PC-3 (cell line): ENCODE results near the gene PTPRN2.

Source experiments
- EZH2 ChIP-seq: fragments of 300-600 bp; sonication (generic); IDR thresholded peaks from one replicate; pipeline ENCODE4 v1.6.1; 2017; ENCODE audit warnings: antibody characterized with exemption, mild to moderate bottlenecking, low read length; ENCODE audit not compliant: unreplicated experiment
- EZH2phosphoT487 ChIP-seq: fragments of 300-600 bp; sonication (generic); IDR thresholded peaks from 2 replicates; pipeline ENCODE4 v1.6.1; 2018; ENCODE audit warnings: mild to moderate bottlenecking, antibody characterized with exemption, low read length, borderline replicate concordance
- TF ChIP-seq, protein P1 (sequence below): fragments of 300-600 bp; sonication (generic); conservative IDR thresholded peaks from 2 replicates; pipeline ENCODE4 v1.5.1; 2017; ENCODE audit warnings: antibody characterized with exemption, low read depth, mild to moderate bottlenecking, low read length

DNA sequence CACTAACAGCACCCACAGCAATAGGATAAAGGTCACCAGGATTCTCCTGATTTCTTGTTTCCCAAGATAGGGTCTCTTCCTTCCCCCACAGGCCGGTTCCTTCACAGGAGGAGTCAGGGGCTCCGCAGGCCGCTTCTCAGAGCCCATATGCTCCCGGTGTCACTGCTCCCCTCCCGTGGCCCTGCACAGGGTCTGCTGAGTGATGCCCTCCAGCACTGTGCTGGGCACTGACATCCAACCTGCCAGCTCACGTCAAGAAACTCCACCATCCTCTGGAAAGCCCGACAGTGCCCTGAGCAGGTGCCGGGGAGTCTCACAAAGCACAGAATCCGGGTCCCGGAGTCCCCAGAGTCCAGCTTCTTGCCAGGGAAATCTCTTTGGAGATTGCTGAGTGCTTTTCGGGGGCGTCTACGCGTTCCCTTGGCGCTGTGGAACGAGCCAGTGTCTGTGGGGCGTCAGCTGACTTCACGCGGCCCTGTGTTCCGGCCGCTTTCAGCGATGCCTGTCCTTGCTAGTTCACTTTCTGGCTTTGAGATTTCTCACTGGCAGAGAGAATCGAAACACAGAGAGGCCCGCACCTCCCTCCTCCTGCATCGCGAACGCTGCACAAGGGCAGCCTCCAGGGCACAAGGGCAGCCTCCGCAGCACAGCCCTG lies 683.3 kb downstream of the PTPRN2 start:
- TF ChIP-seq, protein P1, sequence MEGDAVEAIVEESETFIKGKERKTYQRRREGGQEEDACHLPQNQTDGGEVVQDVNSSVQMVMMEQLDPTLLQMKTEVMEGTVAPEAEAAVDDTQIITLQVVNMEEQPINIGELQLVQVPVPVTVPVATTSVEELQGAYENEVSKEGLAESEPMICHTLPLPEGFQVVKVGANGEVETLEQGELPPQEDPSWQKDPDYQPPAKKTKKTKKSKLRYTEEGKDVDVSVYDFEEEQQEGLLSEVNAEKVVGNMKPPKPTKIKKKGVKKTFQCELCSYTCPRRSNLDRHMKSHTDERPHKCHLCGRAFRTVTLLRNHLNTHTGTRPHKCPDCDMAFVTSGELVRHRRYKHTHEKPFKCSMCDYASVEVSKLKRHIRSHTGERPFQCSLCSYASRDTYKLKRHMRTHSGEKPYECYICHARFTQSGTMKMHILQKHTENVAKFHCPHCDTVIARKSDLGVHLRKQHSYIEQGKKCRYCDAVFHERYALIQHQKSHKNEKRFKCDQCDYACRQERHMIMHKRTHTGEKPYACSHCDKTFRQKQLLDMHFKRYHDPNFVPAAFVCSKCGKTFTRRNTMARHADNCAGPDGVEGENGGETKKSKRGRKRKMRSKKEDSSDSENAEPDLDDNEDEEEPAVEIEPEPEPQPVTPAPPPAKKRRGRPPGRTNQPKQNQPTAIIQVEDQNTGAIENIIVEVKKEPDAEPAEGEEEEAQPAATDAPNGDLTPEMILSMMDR: no peak
- TF ChIP-seq EZH2: no peak
- no peak for TF ChIP-seq EZH2phosphoT487
